GM18517 (cell line): ENCODE measurements around the gene SLC28A3.

Source experiments
- ATAC-seq: cut with Tn5 transposase; IDR thresholded peaks from one replicate; pipeline ENCODE4 v1.9.1; 2021; ENCODE audit warnings: mild to moderate bottlenecking, moderate library complexity; ENCODE audit not compliant: unreplicated experiment

The SLC28A3 gene

DNA sequence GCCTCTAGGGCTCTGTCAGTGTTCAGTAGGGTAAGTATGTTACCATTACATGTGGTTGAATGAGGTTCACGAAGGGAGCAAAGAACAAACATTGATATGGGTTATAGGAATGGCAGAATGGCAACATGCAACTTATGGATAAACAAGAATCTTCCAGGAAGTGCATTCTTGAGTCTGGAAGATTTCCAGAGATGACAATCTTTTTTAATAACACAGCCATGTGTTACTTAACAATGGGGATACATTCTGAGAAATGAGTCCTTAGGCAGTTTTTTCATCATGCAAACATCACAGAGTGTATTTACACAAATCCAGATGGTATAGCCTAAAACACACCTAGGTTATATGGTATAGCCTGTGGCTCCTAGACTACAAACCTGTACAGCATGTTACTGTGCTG is 9.1 kb upstream of the SLC28A3 start:
- ATAC-seq = no peak

DNA sequence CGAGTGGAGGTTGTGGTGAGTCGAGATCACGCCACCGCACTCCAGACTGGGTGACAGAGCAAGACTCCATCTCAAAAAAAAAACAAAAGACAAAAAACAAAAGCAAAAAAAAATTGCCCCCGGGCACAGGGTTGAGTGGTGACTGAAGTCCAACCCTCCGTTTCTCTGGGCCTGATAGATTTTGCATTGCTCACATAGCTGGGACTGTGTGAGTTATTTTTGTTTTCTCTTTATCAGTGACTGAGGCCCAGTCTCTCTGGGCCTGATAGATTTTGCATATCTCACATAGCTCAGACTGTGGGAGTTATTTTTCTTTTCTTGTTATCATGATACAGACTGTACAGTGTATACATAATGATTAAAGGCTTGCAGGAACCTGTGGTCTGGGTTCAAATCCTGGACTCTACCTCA is 2.6 kb upstream of the SLC28A3 start:
- no peak for ATAC-seq

GRCh38 chr9:84339962-84340361 is 596 bp downstream of the SLC28A3 start:
- no peak for ATAC-seq

DNA sequence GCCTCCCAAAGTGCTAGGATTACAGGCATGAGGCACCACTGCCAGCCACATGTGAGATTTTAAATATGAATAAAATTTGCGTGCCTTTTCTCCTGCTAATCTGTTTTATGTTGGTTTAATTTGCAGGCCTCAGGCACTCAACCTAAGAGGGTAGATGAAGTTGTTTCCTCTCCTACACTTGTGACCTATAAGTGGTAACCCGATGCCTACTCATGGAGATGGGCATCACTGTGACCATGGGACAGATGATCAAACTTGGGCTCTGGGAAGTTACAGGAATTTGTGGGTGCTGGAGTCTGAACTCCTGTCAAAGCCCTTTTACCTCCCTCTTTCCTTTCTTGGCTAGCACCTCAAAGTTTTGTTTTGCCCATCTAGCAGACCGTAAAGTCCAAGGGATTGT is 1.1 kb downstream of the SLC28A3 start:
- ATAC-seq = no peak

DNA sequence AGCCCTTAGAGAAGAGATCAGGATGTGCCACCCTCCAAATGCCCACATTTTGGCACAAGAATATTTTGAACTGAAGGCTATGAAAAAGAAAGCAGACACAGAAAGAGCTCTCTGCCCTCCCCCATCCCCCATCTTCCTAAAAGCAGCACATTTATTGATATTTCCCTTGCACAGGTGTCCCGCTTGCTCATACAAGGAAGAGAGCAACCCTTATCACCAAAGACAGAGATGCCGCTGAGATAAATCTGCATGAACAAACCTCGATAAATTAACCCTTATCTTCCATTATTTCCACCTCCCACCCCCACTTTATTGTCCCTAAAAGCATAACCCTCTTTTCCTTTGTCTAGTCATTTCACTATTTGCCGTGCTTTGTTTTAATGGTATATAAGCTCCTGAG is 1.8 kb downstream of the SLC28A3 start:
- ATAC-seq = no peak

GRCh38 chr9:84337252-84337651 is 3.3 kb downstream of the SLC28A3 start:
- ATAC-seq = no peak

DNA sequence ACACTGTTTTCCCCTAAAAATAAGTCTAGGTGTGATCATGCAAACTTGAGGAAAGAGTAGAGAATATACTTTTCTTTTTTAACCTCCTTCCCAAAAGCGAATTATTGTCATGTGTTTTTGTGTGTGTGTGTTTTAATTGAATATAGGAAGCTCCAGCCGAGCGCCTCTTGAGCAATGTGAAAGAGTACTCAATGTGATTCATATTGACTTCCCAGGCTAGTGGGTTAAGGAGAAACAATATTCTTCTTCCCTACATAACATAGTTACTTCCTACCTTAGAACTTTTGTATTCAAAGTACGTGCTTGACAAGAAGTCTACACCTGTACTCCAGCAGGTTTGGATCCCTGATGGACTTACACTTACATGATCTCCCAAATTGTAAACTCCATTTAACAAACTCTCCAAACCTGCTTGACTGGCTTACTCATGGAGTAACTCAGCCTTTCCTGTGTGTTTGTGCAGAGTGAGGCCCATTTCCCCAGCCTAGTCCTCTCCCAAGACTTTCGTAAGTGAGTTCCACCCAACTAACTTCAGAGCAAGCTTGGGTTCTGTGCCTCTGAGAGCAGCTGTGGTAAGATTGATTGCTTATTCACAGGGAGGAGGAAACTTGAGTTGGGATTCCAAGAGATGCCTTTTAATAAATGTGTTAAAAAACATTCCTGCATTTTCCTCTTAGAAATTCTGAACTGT is 9.3 kb downstream of the SLC28A3 start:
- ATAC-seq = no peak

- ATAC-seq = no peak
Measured at GRCh38 chr9:84330246-84330645, 10.3 kb downstream of the SLC28A3 start.

- no peak for ATAC-seq
Measured at GRCh38 chr9:84327184-84327583, 13.4 kb downstream of the SLC28A3 start.

DNA sequence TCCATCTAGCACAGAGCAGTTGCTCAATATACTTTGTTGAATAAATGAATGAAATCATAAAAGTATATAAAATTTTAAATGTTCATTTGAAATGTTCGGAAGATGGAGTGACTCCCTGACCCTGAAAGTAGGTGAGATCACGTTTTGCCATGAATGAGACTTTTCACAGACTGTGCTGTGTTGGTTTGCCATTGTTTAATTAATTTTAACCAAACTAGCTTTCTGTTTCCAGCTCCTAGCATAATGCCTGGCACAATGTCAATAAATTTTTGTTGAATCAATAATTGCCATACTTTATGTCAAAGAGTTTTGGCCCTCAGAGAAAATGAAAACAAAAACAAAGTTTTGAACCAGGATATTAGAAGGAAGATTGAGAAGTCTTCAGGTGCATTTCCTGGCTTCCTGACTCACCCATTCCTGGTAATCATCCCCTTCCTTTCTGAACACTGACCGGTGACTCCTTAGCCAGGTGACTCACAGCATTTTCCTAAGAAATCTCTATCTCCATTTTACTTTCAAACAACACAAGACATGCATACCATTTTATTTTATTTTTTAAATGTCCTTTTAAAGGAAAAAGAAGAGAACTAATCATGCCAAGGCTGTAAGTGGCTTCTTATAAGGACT is 15.1 kb downstream of the SLC28A3 start:
- no peak for ATAC-seq

- no peak for ATAC-seq
Measured at GRCh38 chr9:84324811-84325210, 15.7 kb downstream of the SLC28A3 start.

- ATAC-seq = no peak
Measured at GRCh38 chr9:84323858-84324257, 16.7 kb downstream of the SLC28A3 start.

GRCh38 chr9:84322828-84323227 is 17.7 kb downstream of the SLC28A3 start:
- no peak for ATAC-seq

- ATAC-seq = no peak
Measured at GRCh38 chr9:84320231-84320630, 20.3 kb downstream of the SLC28A3 start.

DNA sequence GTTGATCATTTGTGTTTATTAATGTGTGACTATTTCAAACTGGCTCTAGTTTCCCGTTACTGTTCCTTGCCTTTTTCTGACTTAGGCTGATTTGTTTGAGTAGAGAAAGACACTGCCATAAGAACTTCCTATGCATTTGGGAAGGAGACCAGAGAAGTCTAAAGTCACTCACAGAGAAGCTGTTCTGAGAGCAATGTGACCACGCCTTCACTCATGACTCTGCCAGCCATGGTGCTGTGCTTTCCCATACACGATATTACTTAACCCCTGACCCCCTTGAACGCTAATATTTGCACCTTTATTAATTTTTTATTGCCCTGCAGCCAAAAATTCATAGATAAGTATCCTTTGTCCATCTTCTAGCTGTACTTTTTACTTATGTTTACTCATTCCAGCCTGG is 20.9 kb downstream of the SLC28A3 start:
- ATAC-seq = no peak

DNA sequence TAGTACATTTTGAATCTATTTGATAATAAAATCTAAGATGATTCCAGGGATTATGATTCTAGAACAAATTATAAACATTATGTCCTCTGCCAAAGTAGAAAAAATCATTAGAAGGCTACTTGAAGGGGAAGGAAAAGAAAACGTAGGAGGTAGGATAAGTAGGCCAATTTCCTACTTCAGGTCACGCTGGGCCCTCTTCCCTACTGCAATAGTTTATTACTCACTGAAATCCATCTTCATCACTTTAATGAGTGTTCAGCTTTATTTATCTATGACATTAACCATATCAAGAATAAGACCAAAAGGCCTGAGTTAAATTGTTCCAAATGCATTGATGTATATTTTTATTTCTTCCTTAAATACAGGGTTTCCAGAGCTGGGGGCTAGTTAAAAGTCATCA is 21.6 kb downstream of the SLC28A3 start:
- no peak for ATAC-seq

GRCh38 chr9:84317563-84317962 is 23.0 kb downstream of the SLC28A3 start:
- no peak for ATAC-seq

- no peak for ATAC-seq
Measured at GRCh38 chr9:84315278-84315877, 25.2 kb downstream of the SLC28A3 start.

DNA sequence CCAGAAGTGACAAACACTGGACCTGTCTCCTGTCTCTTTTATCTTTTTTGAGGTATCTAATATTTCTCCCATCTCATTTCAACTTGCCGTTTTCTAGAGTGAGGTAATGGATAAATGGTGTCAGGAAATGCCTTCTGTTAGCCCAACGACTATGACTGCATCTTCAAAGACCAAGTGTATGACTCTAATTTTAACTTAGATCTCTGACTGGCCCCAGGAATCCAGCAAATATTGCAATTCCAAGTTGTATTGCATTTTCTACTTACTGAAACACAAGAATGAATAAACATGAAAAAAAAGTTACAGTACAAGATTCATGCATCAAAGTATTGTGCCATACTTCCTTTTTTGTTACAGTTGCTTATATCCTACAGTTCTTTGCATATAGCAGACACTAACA is 26.3 kb downstream of the SLC28A3 start:
- no peak for ATAC-seq

- ATAC-seq = no peak
Measured at GRCh38 chr9:84310883-84311282, 29.7 kb downstream of the SLC28A3 start.

DNA sequence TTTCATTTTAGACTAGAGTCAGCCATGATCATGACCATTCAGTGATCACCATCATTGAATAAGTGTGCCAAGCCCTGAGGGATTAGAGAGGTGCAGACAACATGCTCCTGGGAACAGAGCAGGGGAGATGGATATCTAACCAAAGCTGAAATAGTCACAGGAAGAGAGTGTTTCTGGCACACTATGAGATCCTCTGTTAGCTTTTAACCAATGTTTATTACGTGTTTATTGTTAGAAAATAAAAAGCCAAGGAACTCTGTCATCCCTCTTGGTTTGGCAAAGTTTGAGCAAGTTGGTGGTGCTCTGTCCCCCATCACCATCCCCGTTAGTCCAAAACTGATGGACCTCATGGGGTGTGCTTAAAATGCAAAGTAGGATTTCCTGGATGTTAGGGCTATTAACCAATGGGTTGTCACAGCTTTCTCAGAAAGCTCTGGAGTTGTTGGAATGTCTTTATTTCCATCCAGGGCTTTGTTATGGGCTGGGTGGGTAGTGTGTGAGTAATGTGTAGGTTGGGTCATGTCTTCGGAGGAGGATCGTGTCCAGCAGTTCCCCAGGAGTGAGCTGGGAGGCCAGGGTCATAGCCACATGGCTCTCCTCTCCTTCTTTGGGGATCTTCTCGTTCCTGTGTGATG is 34.9 kb downstream of the SLC28A3 start:
- ATAC-seq = no peak

- no peak for ATAC-seq
Measured at GRCh38 chr9:84304166-84304565, 36.4 kb downstream of the SLC28A3 start.
